Lower lobe of right lung (tissue), 2 donors: ENCODE results near the gene SDK1. TPM values are rescaled to one million over a fixed set of nuclear protein-coding genes. Genes with fewer than 3 reads are reported as not detected.

ENCODE experiments used
- ATAC-seq, 2 donors: fragments of 200-7000 bp; cut with Tn5 transposase; one replicate each; pipeline ENCODE4 v1.9.1; 2020 to 2022; ENCODE audit warnings: mild to moderate bottlenecking in 2 of 2, moderate library complexity in 2 of 2
- DNase-seq: peaks from one replicate; pipeline ENCODE4 v3.0.0-alpha.2; 2020
- H3K27ac ChIP-seq: fragments of 200-600 bp; one replicate; pipeline ENCODE4 v1.8.0; 2022
- H3K27me3 ChIP-seq: fragments of 200-600 bp; one replicate; pipeline ENCODE4 v1.8.0; 2022; ENCODE audit warnings: low read depth
- H3K36me3 ChIP-seq: fragments of 200-600 bp; one replicate; pipeline ENCODE4 v1.8.0; 2022; ENCODE audit warnings: mild to moderate bottlenecking
- H3K4me1 ChIP-seq: fragments of 200-600 bp; one replicate; pipeline ENCODE4 v1.8.0; 2022
- H3K4me3 ChIP-seq: fragments of 200-600 bp; one replicate; pipeline ENCODE4 v1.8.0; 2022; ENCODE audit warnings: mild to moderate bottlenecking
- H3K9me3 ChIP-seq: fragments of 200-600 bp; one replicate; pipeline ENCODE4 v1.8.0; 2022
- CTCF ChIP-seq: fragments of 200-600 bp; IDR thresholded peaks from one replicate; pipeline ENCODE4 v1.8.0; 2022; ENCODE audit warnings: antibody characterized with exemption, mild to moderate bottlenecking
- intact Hi-C: fragments of 100-400 bp; cut with DNase I; formaldehyde crosslinking; loops from one replicate; pipeline ENCODE4 v1.11.0; 2022
- total RNA-seq: library from RNA; stranded (reverse); fragmentation: NEBNext Ultra II Directional; extraction: Animal tissue kit (Norgen Biotek cat#: 25700); gene quantifications from one replicate; pipeline ENCODE4 v1.2.1, GENCODE V29; 2021
- donor health status: DM: no; HTN: yes; CAD: no; lungs with severe emphysema.

Gene SDK1
- total RNA-seq, 1 donor from 2014 or later: 10.0 TPM

- DNase-seq (no peak), ATAC-seq (no peak)
- Histone ChIP-seq H3K4me3 (no peak overlapping the region), H3K4me1 (no peaks in the 10 kb centered on the region), H3K27me3 (no peaks in the 10 kb centered on the region), H3K9me3 (no peaks in the 10 kb centered on the region), H3K36me3 (no peaks in the 10 kb centered on the region), H3K27ac (no peak overlapping the region)
- intact Hi-C loops: no loop called here
- no peak for TF ChIP-seq CTCF
Measured at GRCh38 chr7:3429981-3430380, 128.9 kb downstream of the SDK1 start.

DNA sequence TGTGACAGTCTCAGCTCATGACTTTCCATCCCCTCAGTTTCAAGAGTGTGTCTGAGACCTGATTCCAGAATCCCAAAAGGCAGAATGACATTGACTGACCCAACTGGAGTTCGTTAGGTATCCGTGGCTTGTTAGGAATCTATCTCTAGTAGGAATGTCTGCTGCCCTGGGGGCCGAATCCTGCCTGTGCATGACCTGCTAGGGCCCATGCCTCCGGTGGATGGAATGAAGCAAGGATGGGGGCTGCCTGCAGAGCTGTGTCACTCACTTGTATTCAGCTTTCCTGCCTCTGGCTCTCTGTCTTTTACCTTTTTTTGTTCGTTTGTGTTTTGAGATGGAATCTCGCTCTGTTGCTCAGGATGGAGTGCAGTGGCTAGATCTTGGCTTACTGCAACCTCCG is 129.5 kb downstream of the SDK1 start:
- ATAC-seq (no peak), DNase-seq (no peak)
- intact Hi-C loops: no loop called here
- no peaks in the 10 kb centered on the region for H3K4me1 ChIP-seq
- H3K27me3 ChIP-seq: no peaks in the 10 kb centered on the region
- no peaks in the 10 kb centered on the region for H3K36me3 ChIP-seq
- TF ChIP-seq CTCF: no peak
- H3K9me3 ChIP-seq: no peaks in the 10 kb centered on the region
- no peak overlapping the region for H3K4me3 ChIP-seq
- no peak overlapping the region for H3K27ac ChIP-seq

GRCh38 chr7:3431306-3431705 is 130.3 kb downstream of the SDK1 start:
- ATAC-seq (no peak), DNase-seq (no peak)
- Histone ChIP-seq H3K9me3 (no peaks in the 10 kb centered on the region), H3K27me3 (no peaks in the 10 kb centered on the region), H3K27ac (no peak overlapping the region), H3K4me3 (no peak overlapping the region), H3K4me1 (no peaks in the 10 kb centered on the region), H3K36me3 (no peaks in the 10 kb centered on the region)
- no peak for TF ChIP-seq CTCF
- intact Hi-C loops: no loop called here

DNA sequence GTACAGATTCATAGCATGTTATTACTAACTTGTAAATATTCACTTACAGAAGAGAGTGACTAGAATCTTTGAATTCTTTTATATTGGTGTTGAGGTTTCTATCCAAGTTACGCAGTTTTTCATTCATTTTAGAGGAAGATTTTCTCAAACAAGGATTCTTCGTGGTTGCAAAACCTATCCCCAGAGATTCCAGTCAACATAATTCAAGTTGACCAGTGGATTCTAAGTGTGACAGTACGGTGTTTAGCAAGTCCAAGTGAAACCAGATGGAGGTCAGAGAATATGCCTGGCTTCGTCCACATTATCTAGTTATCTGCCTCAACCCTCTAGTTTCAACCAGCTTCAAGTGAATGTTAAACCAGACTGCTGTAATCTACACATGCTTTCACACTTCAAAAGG is 131.9 kb downstream of the SDK1 start:
- Histone ChIP-seq H3K36me3 (no peaks in the 10 kb centered on the region), H3K4me1 (no peaks in the 10 kb centered on the region), H3K9me3 (no peaks in the 10 kb centered on the region), H3K4me3 (no peak overlapping the region), H3K27me3 (no peaks in the 10 kb centered on the region), H3K27ac (no peak overlapping the region)
- no peak for ATAC-seq
- no peak for DNase-seq
- intact Hi-C loops: no loop called here
- no peak for TF ChIP-seq CTCF

- H3K4me1 ChIP-seq: no peaks in the 10 kb centered on the region
- H3K36me3 ChIP-seq: no peaks in the 10 kb centered on the region
- no peaks in the 10 kb centered on the region for H3K27me3 ChIP-seq
- intact Hi-C loops: no loop called here
- TF ChIP-seq CTCF: no peak
- H3K9me3 ChIP-seq: no peaks in the 10 kb centered on the region
- ATAC-seq (no peak), DNase-seq (no peak)
- H3K27ac ChIP-seq: no peak overlapping the region
- no peak overlapping the region for H3K4me3 ChIP-seq
Measured at GRCh38 chr7:3434611-3435010, 133.6 kb downstream of the SDK1 start.

GRCh38 chr7:3436112-3436511 is 135.1 kb downstream of the SDK1 start:
- Histone ChIP-seq H3K27ac (no peak overlapping the region), H3K9me3 (no peaks in the 10 kb centered on the region), H3K4me1 (no peaks in the 10 kb centered on the region), H3K27me3 (no peaks in the 10 kb centered on the region), H3K4me3 (no peak overlapping the region), H3K36me3 (no peaks in the 10 kb centered on the region)
- DNase-seq (no peak), ATAC-seq (no peak)
- TF ChIP-seq CTCF: no peak
- intact Hi-C loops: no loop called here
